DND-41 (cell line): Measurements from ENCODE around the gene DYNLT2B.

Experiments
- CTCF ChIP-seq: IDR thresholded peaks from 2 replicates; pipeline ENCODE4 v1.5.1; 2012; ENCODE audit warnings: borderline replicate concordance, low read length, moderate library complexity, mild to moderate bottlenecking; ENCODE audit not compliant: poor library complexity, severe bottlenecking; ENCODE audit errors: extremely low read depth
- EZH2 ChIP-seq: IDR thresholded peaks from 3 replicates; pipeline ENCODE4 v1.6.1; 2012; ENCODE audit warnings: borderline replicate concordance, low read depth, mild to moderate bottlenecking, moderate library complexity, low read length, inconsistent platforms; ENCODE audit not compliant: severe bottlenecking

DNA sequence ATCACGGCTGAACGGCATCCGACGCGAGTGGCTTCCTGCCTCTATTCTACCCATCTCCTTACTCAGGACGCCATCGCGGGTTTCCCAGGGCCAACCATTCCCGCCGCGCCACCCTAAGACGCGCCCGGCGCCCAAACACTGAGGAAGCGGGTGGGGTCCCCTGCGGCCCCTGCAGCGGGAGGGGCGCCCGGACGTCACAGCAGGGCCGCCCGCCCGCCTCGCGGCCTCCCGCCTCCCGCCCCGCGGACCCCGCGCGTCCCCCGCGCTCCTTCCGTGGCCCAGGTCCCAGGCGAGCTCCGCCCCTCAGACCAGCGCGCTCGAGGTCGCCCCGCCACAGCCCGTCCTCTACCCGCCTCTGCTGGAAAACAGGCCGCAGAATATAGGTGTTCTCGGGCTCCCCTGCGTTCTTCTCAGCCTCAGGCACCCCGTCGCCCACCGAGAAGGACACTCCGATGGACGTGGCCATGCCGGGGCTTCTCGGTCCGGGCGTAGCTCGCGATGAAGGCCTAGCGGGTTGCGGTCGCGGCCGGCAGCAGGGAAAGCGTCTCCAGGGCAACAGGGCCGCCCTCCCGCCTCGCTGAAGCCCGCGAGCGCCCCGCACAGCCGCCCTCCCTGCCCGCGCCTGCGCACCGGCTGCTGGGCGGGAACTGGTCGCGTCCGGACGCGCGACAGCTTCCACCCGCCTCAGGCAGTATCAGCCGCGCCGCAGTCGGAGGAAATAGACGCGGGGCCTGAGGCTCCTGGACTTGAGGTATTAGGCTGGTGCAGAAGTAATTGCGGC is at the start of gene DYNLT2B:
- TF ChIP-seq CTCF: peak; percentile 31
- TF ChIP-seq EZH2: no peak
